Neural cell (in vitro differentiated cells): Measurements from ENCODE around the gene NCAPD2. TPM values are rescaled to one million over a fixed set of nuclear protein-coding genes. Genes with fewer than 3 reads are reported as not detected.
A peak's percentile ranks its signal among the peaks of the same experiment; 100 is the strongest.

Source experiments
- H2AFZ ChIP-seq: fragments of 200-600, 300-800 bp; sonication (generic), shearing (Covaris generic); 2 replicates; pipeline ENCODE4 v1.6.0; 2014; ENCODE audit warnings: low read depth, mild to moderate bottlenecking, antibody characterized with exemption, low read length, moderate library complexity
- H3F3A ChIP-seq: fragments of 200-600 bp; shearing (Covaris generic); 2 replicates; pipeline ENCODE4 v1.6.1; 2016; ENCODE audit warnings: mild to moderate bottlenecking, moderate library complexity, mixed read lengths, antibody characterized with exemption, low read length; ENCODE audit not compliant: insufficient read depth, poor library complexity, severe bottlenecking
- H3K27ac ChIP-seq: fragments of 200-600, 300-800 bp; sonication (generic), shearing (Covaris generic); 2 replicates; pipeline ENCODE4 v1.5.1; 2014; ENCODE audit warnings: mild to moderate bottlenecking, low read length, moderate library complexity
- H3K27me3 ChIP-seq: fragments of 300-800, 200-600 bp; sonication (generic), shearing (Covaris generic); 2 replicates; pipeline ENCODE4 v1.6.0; 2014; ENCODE audit warnings: mild to moderate bottlenecking, low read depth, low read length, moderate library complexity; ENCODE audit not compliant: insufficient read depth
- H3K36me3 ChIP-seq: fragments of 300-800, 200-600 bp; sonication (generic), shearing (Covaris generic); 2 replicates; pipeline ENCODE4 v1.5.1; 2014; ENCODE audit warnings: mild to moderate bottlenecking, antibody characterized with exemption, low read length, moderate library complexity; ENCODE audit not compliant: insufficient read depth
- H3K4me2 ChIP-seq: fragments of 300-800, 200-600 bp; sonication (generic), shearing (Covaris generic); 2 replicates; pipeline ENCODE4 v1.6.0; 2014; ENCODE audit warnings: mild to moderate bottlenecking, low read length
- H3K4me3 ChIP-seq: fragments of 300-800, 200-600 bp; sonication (generic), shearing (Covaris generic); 2 replicates; pipeline ENCODE4 v1.5.1; 2014; ENCODE audit warnings: mild to moderate bottlenecking, low read length, moderate library complexity
- H3K79me2 ChIP-seq: fragments of 200-600 bp; shearing (Covaris generic); replicated peaks from 2 replicates; pipeline ENCODE4 v1.6.0; 2014; ENCODE audit warnings: mild to moderate bottlenecking, low read length, moderate library complexity; ENCODE audit not compliant: insufficient read depth
- H3K9ac ChIP-seq: fragments of 300-800, 200-600 bp; sonication (generic), shearing (Covaris generic); 2 replicates; pipeline ENCODE4 v1.6.1; 2016; ENCODE audit warnings: mild to moderate bottlenecking, low read length, mixed read lengths
- H3K9me2 ChIP-seq: fragments of 200-600 bp; shearing (Covaris generic); 2 replicates; pipeline ENCODE4 v1.6.1; 2016; ENCODE audit warnings: mild to moderate bottlenecking, low read length, mixed read lengths; ENCODE audit not compliant: insufficient read depth
- H3K9me3 ChIP-seq: fragments of 200-600, 300-800 bp; sonication (generic), shearing (Covaris generic); 2 replicates; pipeline ENCODE4 v1.6.1; 2016; ENCODE audit warnings: mild to moderate bottlenecking, mixed run types, low read length, moderate library complexity, mixed read lengths
- H4K20me1 ChIP-seq: fragments of 200-600 bp; shearing (Covaris generic); 2 replicates; pipeline ENCODE4 v1.6.1; 2016; ENCODE audit warnings: mild to moderate bottlenecking, mixed run types; ENCODE audit not compliant: insufficient read depth
- CTCF ChIP-seq: fragments of 450-650 bp; IDR thresholded peaks from 2 replicates; pipeline ENCODE4 v1.5.1; 2014; ENCODE audit warnings: antibody characterized with exemption, mild to moderate bottlenecking, moderate library complexity; ENCODE audit not compliant: poor library complexity, severe bottlenecking
- EP300 ChIP-seq: fragments of 450-650 bp; conservative IDR thresholded peaks from 2 replicates; pipeline ENCODE4 v1.6.1; 2014; ENCODE audit warnings: antibody characterized with exemption, mild to moderate bottlenecking, moderate library complexity; ENCODE audit not compliant: poor library complexity, severe bottlenecking
- EZH2 ChIP-seq: fragments of 200-600, 300-800 bp; shearing (Covaris generic), sonication (generic); IDR thresholded peaks from 2 replicates; pipeline ENCODE4 v1.6.1; 2014; ENCODE audit warnings: antibody characterized with exemption, low read length, borderline replicate concordance, mild to moderate bottlenecking; ENCODE audit not compliant: insufficient read depth, poor library complexity, severe bottlenecking
- MXI1 ChIP-seq: fragments of 450-650 bp; conservative IDR thresholded peaks from 2 replicates; pipeline ENCODE4 v1.6.1; 2014; ENCODE audit warnings: antibody characterized with exemption, mild to moderate bottlenecking; ENCODE audit not compliant: poor library complexity, severe bottlenecking
- POLR2AphosphoS5 ChIP-seq: IDR thresholded peaks from 2 replicates; pipeline ENCODE4 v1.6.1; 2012
- RAD21 ChIP-seq: fragments of 450-650 bp; conservative IDR thresholded peaks from 2 replicates; pipeline ENCODE4 v1.6.1; 2014; ENCODE audit warnings: antibody characterized with exemption, mild to moderate bottlenecking, moderate library complexity
- SMC3 ChIP-seq: fragments of 450-650 bp; conservative IDR thresholded peaks from 2 replicates; pipeline ENCODE4 v1.6.1; 2014; ENCODE audit warnings: antibody characterized with exemption, mild to moderate bottlenecking, moderate library complexity; ENCODE audit not compliant: poor library complexity
- TAF1 ChIP-seq: IDR thresholded peaks from 2 replicates; pipeline ENCODE4 v1.6.1; 2012; ENCODE audit warnings: low read depth
- polyA plus RNA-seq: library from polyadenylated mRNA; depleted of rRNA; stranded (reverse); fragments of >200 nt; gene quantifications from 2 replicates; pipeline ENCODE4 v1.2.3, GENCODE V29; 2014
- TF ChIP-seq, protein P1 (sequence below): IDR thresholded peaks from 2 replicates; pipeline ENCODE4 v1.6.1; 2012; ENCODE audit warnings: borderline replicate concordance

The NCAPD2 gene
- polyA plus RNA-seq, 1 donor from 2014 or later: 4.5 TPM

GRCh38 chr12:6532051-6532926 is 38.4 kb downstream of the NCAPD2 start:
- H3K4me2 ChIP-seq: peak overlapping the region; percentile 49
- peak overlapping the region; percentile 99 for H3K9ac ChIP-seq
- peaks cover 11% of the 10 kb centered on the region for H3K36me3 ChIP-seq
- H3K27me3 ChIP-seq: no peaks in the 10 kb centered on the region
- no peaks in the 10 kb centered on the region for H3K9me2 ChIP-seq
- peaks cover 20% of the 10 kb centered on the region for H3K79me2 ChIP-seq
- H3K27ac ChIP-seq: peak overlapping the region; percentile 98
- H3F3A ChIP-seq: peaks cover 4% of the 10 kb centered on the region
- H3K9me3 ChIP-seq: no peaks in the 10 kb centered on the region
- H3K4me3 ChIP-seq: peak overlapping the region; percentile 100
- TF ChIP-seq TAF1 (no peak), CTCF (no peak), MXI1 (peak; percentile 74), POLR2AphosphoS5 (peak; percentile 74), RAD21 (peak; percentile 17), EP300 (peak; percentile 63), EZH2 (no peak), SMC3 (peak; percentile 11)
- TF ChIP-seq, protein P1, sequence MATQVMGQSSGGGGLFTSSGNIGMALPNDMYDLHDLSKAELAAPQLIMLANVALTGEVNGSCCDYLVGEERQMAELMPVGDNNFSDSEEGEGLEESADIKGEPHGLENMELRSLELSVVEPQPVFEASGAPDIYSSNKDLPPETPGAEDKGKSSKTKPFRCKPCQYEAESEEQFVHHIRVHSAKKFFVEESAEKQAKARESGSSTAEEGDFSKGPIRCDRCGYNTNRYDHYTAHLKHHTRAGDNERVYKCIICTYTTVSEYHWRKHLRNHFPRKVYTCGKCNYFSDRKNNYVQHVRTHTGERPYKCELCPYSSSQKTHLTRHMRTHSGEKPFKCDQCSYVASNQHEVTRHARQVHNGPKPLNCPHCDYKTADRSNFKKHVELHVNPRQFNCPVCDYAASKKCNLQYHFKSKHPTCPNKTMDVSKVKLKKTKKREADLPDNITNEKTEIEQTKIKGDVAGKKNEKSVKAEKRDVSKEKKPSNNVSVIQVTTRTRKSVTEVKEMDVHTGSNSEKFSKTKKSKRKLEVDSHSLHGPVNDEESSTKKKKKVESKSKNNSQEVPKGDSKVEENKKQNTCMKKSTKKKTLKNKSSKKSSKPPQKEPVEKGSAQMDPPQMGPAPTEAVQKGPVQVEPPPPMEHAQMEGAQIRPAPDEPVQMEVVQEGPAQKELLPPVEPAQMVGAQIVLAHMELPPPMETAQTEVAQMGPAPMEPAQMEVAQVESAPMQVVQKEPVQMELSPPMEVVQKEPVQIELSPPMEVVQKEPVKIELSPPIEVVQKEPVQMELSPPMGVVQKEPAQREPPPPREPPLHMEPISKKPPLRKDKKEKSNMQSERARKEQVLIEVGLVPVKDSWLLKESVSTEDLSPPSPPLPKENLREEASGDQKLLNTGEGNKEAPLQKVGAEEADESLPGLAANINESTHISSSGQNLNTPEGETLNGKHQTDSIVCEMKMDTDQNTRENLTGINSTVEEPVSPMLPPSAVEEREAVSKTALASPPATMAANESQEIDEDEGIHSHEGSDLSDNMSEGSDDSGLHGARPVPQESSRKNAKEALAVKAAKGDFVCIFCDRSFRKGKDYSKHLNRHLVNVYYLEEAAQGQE: peak; percentile 59
- peak overlapping the region; percentile 32 for H2AFZ ChIP-seq
- peaks cover 9% of the 10 kb centered on the region for H4K20me1 ChIP-seq

- Histone ChIP-seq H3K27me3 (no peaks in the 10 kb centered on the region), H3K4me3 (peak overlapping the region; percentile 100), H3K9ac (peak overlapping the region; percentile 99), H3F3A (peaks cover 4% of the 10 kb centered on the region), H3K79me2 (peaks cover 20% of the 10 kb centered on the region), H3K9me3 (no peaks in the 10 kb centered on the region), H3K36me3 (peaks cover 11% of the 10 kb centered on the region), H3K27ac (peak overlapping the region; percentile 98), H4K20me1 (peaks cover 9% of the 10 kb centered on the region), H2AFZ (peak overlapping the region; percentile 65), H3K4me2 (peak overlapping the region; percentile 49), H3K9me2 (no peaks in the 10 kb centered on the region)
- TF ChIP-seq RAD21: no peak
- no peak for TF ChIP-seq SMC3
- TF ChIP-seq MXI1: no peak
- no peak for TF ChIP-seq EZH2
- TF ChIP-seq POLR2AphosphoS5: peak; percentile 41
- no peak for TF ChIP-seq CTCF
- TF ChIP-seq TAF1: no peak
- TF ChIP-seq, protein P1: no peak
- TF ChIP-seq EP300: no peak
Measured at GRCh38 chr12:6532927-6533652, 39.2 kb downstream of the NCAPD2 start.
